H9 (cell line): ENCODE measurements around the gene PARL. TPM values are rescaled to one million over a fixed set of nuclear protein-coding genes. Genes with fewer than 3 reads are reported as not detected.
A peak's percentile ranks its signal among the peaks of the same experiment; 100 is the strongest.

Experiments used
- DNase-seq: peaks from one replicate; pipeline ENCODE4 v3.0.0-alpha.2; 2017
- H2AFZ ChIP-seq: one replicate; pipeline ENCODE4 v1.6.1; 2013; ENCODE audit warnings: mild to moderate bottlenecking, low read length, control low read depth, moderate library complexity
- H2AK5ac ChIP-seq: 2 replicates; pipeline ENCODE4 v1.6.1; 2013; ENCODE audit warnings: low read length, control low read depth, mixed read lengths; ENCODE audit not compliant: insufficient read length
- H2BK120ac ChIP-seq: one replicate; pipeline ENCODE4 v1.6.1; 2013; ENCODE audit warnings: low read depth, mild to moderate bottlenecking, low read length, control low read depth, inconsistent platforms; ENCODE audit not compliant: poor library complexity, severe bottlenecking
- H2BK12ac ChIP-seq: 2 replicates; pipeline ENCODE4 v1.6.1; 2013; ENCODE audit warnings: low read length, control low read depth, mixed read lengths, low read depth; ENCODE audit not compliant: insufficient read length
- H2BK15ac ChIP-seq: 2 replicates; pipeline ENCODE4 v1.6.1; 2013; ENCODE audit warnings: low read depth, low read length, control low read depth
- H2BK20ac ChIP-seq: one replicate; pipeline ENCODE4 v1.6.1; 2013; ENCODE audit warnings: low read depth, mild to moderate bottlenecking, low read length, control low read depth, inconsistent platforms; ENCODE audit not compliant: poor library complexity, severe bottlenecking
- H2BK5ac ChIP-seq: 2 replicates; pipeline ENCODE4 v1.6.1; 2013; ENCODE audit warnings: low read length, control low read depth, mixed read lengths; ENCODE audit not compliant: insufficient read length
- H3K14ac ChIP-seq: 2 replicates; pipeline ENCODE4 v1.6.1; 2013; ENCODE audit warnings: low read length, control low read depth; ENCODE audit not compliant: insufficient read depth
- H3K18ac ChIP-seq: 2 replicates; pipeline ENCODE4 v1.6.1; 2013; ENCODE audit warnings: low read depth, mild to moderate bottlenecking, mixed read lengths, low read length, control low read depth; ENCODE audit not compliant: insufficient read length
- H3K23ac ChIP-seq: 2 replicates; pipeline ENCODE4 v1.6.1; 2013; ENCODE audit warnings: low read length, control low read depth, mixed read lengths, low read depth; ENCODE audit not compliant: insufficient read length
- H3K23me2 ChIP-seq: 2 replicates; pipeline ENCODE4 v1.6.1; 2013; ENCODE audit warnings: low read depth, mild to moderate bottlenecking, mixed read lengths, low read length, control low read depth; ENCODE audit not compliant: insufficient read length, poor library complexity, severe bottlenecking
- H3K27ac ChIP-seq: 2 replicates; pipeline ENCODE4 v1.5.1; 2013; ENCODE audit warnings: low read length, control low read depth, mixed read lengths, low read depth; ENCODE audit not compliant: insufficient read length
- H3K27me3 ChIP-seq: 2 replicates; pipeline ENCODE4 v1.6.1; 2013; ENCODE audit warnings: low read length, control low read depth, inconsistent platforms; ENCODE audit not compliant: insufficient read depth
- H3K4ac ChIP-seq: 2 replicates; pipeline ENCODE4 v1.6.1; 2013; ENCODE audit warnings: low read depth, mild to moderate bottlenecking, control low read depth, inconsistent platforms, low read length, moderate library complexity
- H3K4me1 ChIP-seq: 2 replicates; pipeline ENCODE4 v1.6.1; 2013; ENCODE audit warnings: low read length, control low read depth, inconsistent platforms; ENCODE audit not compliant: insufficient read depth
- H3K4me2 ChIP-seq: 2 replicates; pipeline ENCODE4 v1.6.1; 2013; ENCODE audit warnings: low read length, control low read depth, mixed read lengths; ENCODE audit not compliant: insufficient read length, insufficient read depth
- H3K56ac ChIP-seq: 2 replicates; pipeline ENCODE4 v1.6.1; 2013; ENCODE audit warnings: low read depth, mild to moderate bottlenecking, mixed read lengths, low read length, control low read depth; ENCODE audit not compliant: insufficient read length
- H3K79me1 ChIP-seq: 2 replicates; pipeline ENCODE4 v1.6.1; 2013; ENCODE audit warnings: low read depth, mild to moderate bottlenecking, moderate library complexity, low read length, control low read depth, inconsistent platforms; ENCODE audit not compliant: insufficient read depth, poor library complexity, severe bottlenecking
- H3K79me2 ChIP-seq: 2 replicates; pipeline ENCODE4 v1.6.1; 2013; ENCODE audit warnings: low read length, control low read depth, inconsistent platforms; ENCODE audit not compliant: insufficient read depth
- H3K9ac ChIP-seq: 2 replicates; pipeline ENCODE4 v1.6.1; 2013; ENCODE audit warnings: low read length, control low read depth, mixed read lengths; ENCODE audit not compliant: insufficient read length; ENCODE audit errors: extremely low read depth
- H3K9me3 ChIP-seq: one replicate; pipeline ENCODE4 v1.6.1; 2013; ENCODE audit warnings: low read depth, low read length, inconsistent platforms; ENCODE audit not compliant: control insufficient read depth
- H3T11ph ChIP-seq: one replicate; pipeline ENCODE4 v1.6.1; 2013; ENCODE audit warnings: mild to moderate bottlenecking, low read length, control low read depth, inconsistent platforms
- H4K20me1 ChIP-seq: one replicate; pipeline ENCODE4 v1.6.1; 2013; ENCODE audit not compliant: control insufficient read depth, insufficient read length, insufficient read depth
- H4K5ac ChIP-seq: 2 replicates; pipeline ENCODE4 v1.6.1; 2013; ENCODE audit warnings: low read depth, mild to moderate bottlenecking, mixed read lengths, low read length, control low read depth; ENCODE audit not compliant: insufficient read length
- H4K8ac ChIP-seq: replicated peaks from 2 replicates; pipeline ENCODE4 v1.6.1; 2013; ENCODE audit warnings: low read length, control low read depth, mixed read lengths, low read depth; ENCODE audit not compliant: insufficient read length
- H4K91ac ChIP-seq: 2 replicates; pipeline ENCODE4 v1.6.1; 2013; ENCODE audit warnings: low read depth, mild to moderate bottlenecking, moderate library complexity, mixed read lengths, low read length, control low read depth; ENCODE audit not compliant: insufficient read length
- H3K27ac Mint-ChIP-seq, 3 experiments: 2 replicates in 2 of 3; 3 replicates in 1 of 3; pipeline ENCODE4 v1.8.0; 2020 to 2021; ENCODE audit warnings: mixed read lengths in 3 of 3, mild to moderate bottlenecking in 1 of 3, moderate library complexity in 1 of 3
- H3K27me3 Mint-ChIP-seq: 2 replicates; pipeline ENCODE4 v1.8.0; 2021; ENCODE audit warnings: low read depth, mild to moderate bottlenecking, moderate library complexity, mixed read lengths
- H3K36me3 Mint-ChIP-seq, 3 experiments: 2 replicates in 2 of 3; 3 replicates in 1 of 3; pipeline ENCODE4 v1.8.0; 2020 to 2021; ENCODE audit warnings: low read depth in 3 of 3, mixed read lengths in 3 of 3; ENCODE audit not compliant: insufficient read depth in 1 of 3
- H3K4me1 Mint-ChIP-seq, 2 experiments: 2 replicates each; pipeline ENCODE4 v1.8.0; 2020; ENCODE audit warnings: mixed read lengths in 2 of 2
- H3K4me3 Mint-ChIP-seq, 2 experiments: 2 replicates in 1 of 2; 3 replicates in 1 of 2; pipeline ENCODE4 v1.8.0; 2020 to 2021; ENCODE audit warnings: mild to moderate bottlenecking in 2 of 2, mixed read lengths in 2 of 2, moderate library complexity in 1 of 2
- H3K9me3 Mint-ChIP-seq, 2 experiments: 2 replicates in 1 of 2; 3 replicates in 1 of 2; pipeline ENCODE4 v1.8.0; 2020; ENCODE audit warnings: mild to moderate bottlenecking in 2 of 2, mixed read lengths in 2 of 2, moderate library complexity in 1 of 2
- CTCF ChIP-seq: fragments of 200-600 bp; sonication (generic); conservative IDR thresholded peaks from 3 replicates; pipeline ENCODE4 v1.8.0; 2021; ENCODE audit warnings: antibody characterized with exemption, mild to moderate bottlenecking
- WGBS: extraction: QIAGEN DNeasy Blood & Tissue Kit; methylation state at CpG from one replicate; pipeline ENCODE4 v1.1.7; 2013; ENCODE audit warnings: missing lambda C conversion rate, low lambda C conversion rate, mixed read lengths; ENCODE audit not compliant: insufficient read length; ENCODE audit errors: extremely low coverage; 5-methylcytosine and 5-hydroxymethylcytosine counted together
- total RNA-seq: library from RNA; stranded (reverse); gene quantifications from 2 replicates; pipeline ENCODE4 v1.2.1, GENCODE V29; 2021

PARL gene
- total RNA-seq, 1 experiment from 2014 or later, result 94.5 TPM

DNA sequence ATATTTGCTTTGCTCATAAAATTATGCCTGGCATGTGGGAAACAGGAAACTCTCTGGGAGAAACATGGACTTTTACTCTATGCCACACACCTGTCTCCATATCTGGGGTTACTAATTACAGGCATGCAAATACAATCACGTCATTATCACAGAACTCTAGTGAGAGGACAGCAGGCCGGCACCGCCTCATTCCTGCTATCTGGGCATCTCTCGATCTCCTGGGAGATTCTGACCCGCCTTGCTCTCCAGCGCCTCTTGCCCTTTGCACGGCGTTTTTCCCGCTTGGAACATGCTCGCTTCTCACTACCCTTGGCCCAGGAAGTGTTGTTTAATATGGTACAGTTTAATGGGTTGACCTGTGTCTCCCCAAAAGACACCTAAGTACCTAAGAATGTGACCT is 45.4 kb upstream of the PARL start:
- Mint-ChIP-seq H3K27ac (peak overlapping the region in 2 of 3 experiments; percentile 11 to 26; a peak in 1 of 7 replicates), H3K4me1 (no peaks in the 10 kb centered on the region), H3K9me3 (no peaks in the 10 kb centered on the region), H3K36me3 (peaks cover 1 to 33% (median 14%) of the 10 kb centered on the region in 3 experiments; a peak in 6 of 7 replicates), H3K4me3 (no peak overlapping the region), H3K27me3 (no peaks in the 10 kb centered on the region)
- Histone ChIP-seq H2BK12ac (no peak overlapping the region), H4K91ac (no peak overlapping the region), H2BK5ac (no peak overlapping the region), H3T11ph (no peak overlapping the region), H3K27ac (no peak overlapping the region), H3K27me3 (no peaks in the 10 kb centered on the region), H3K23me2 (no peaks in the 10 kb centered on the region), H3K9ac (no peak overlapping the region), H4K20me1 (no peaks in the 10 kb centered on the region), H3K4me1 (no peaks in the 10 kb centered on the region), H4K8ac (no peak overlapping the region), H2BK120ac (no peak overlapping the region), H2AFZ (no peak overlapping the region), H3K4ac (no peak overlapping the region), H3K14ac (no peak overlapping the region), H3K79me2 (no peaks in the 10 kb centered on the region), H4K5ac (no peak overlapping the region), H3K9me3 (no peaks in the 10 kb centered on the region), H3K79me1 (no peaks in the 10 kb centered on the region), H2BK20ac (no peak overlapping the region), H2BK15ac (no peak overlapping the region), H3K56ac (no peak overlapping the region), H2AK5ac (no peak overlapping the region), H3K18ac (no peak overlapping the region), H3K4me2 (no peak overlapping the region), H3K23ac (no peak overlapping the region)
- WGBS, result no CpG with 5 or more reads among the region's 10 CpGs
- no peak for DNase-seq
- no peak for TF ChIP-seq CTCF
